AG10803 (cell line): ENCODE measurements around the gene SEC14L5.
A peak's percentile ranks its signal among the peaks of the same experiment; 100 is the strongest.
"Not testable (repeated sequence)": the region's sequence is repeated elsewhere in the genome, so short reads cannot be mapped to it uniquely, and the experiment has no call there.

Source experiments
- DNase-seq: peaks from one replicate; pipeline ENCODE4 v3.0.0; 2010; ENCODE audit warnings: low read depth
- H3K4me3 ChIP-seq: 2 replicates; pipeline ENCODE4 v1.5.1; 2011; ENCODE audit warnings: mild to moderate bottlenecking, low read length, control low read depth
- CTCF ChIP-seq: conservative IDR thresholded peaks from 2 replicates; pipeline ENCODE4 v1.5.1; 2011; ENCODE audit warnings: mild to moderate bottlenecking, low read length, control low read depth, inconsistent platforms

Gene SEC14L5

DNA sequence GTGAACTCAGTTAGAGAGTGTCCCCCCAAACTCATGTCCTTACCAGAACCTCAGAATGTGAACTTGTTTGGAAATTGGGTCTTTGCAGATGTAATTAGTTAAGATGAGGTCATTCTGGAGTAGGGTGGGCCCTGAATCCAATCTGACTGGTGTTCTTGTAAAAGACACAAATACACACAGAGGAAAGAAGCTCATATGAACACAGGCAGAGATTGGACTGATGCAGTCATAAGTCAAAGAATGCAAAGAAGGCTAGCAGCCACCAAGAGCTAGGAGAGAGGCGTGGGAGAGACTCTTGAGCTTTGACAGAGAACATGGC, 77.7 kb downstream of the SEC14L5 start:
- TF ChIP-seq CTCF, result no peak
- DNase-seq, result no peak
- H3K4me3 ChIP-seq, result no peak overlapping the region

DNA sequence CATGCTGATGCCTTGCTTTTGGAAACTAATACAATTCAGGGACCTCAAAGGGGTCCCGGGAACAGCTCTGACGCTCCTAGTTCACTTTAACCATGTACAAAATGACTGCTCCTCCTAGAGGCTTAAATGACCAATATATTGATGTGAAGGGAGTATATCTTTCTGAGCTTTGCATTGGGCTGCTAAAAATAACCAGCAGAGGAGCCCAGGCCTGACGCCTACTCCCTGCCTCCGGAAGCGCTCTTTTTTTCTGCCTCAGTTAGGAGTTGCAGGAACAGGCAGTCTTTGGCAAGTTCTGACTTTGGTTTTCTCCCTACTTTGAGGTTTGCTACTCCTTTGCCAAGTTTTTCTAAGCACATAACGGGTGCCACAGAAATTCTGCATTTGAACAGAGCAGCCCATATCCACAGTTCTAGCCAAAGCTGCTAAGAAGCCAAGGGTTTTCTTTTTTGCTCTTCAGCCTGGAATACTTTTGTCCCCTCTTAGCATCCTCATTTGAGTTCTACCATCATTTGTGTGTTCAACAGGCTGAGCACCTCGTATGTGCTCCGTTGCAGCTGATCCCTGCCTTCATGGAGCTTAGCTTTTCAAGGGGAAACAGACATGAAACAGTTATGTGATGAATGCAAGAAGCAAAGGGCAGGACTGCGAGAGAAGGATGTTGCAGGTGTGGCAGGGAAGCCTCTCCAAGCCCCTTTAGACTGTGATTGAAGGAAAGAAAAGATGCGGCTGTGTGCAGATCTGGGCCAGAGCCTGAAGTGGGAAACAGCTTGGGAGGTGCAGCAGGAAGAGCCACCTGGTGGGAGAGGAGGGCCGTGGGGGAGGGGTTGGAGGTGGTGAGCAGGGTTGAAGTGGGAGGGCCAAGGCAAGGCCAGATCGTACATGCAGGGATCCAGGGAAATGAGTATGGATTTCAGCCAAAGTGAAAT, 78.4 kb downstream of the SEC14L5 start:
- no peak overlapping the region for H3K4me3 ChIP-seq
- no peak for TF ChIP-seq CTCF
- no peak for DNase-seq

GRCh38 chr16:5040451-5040850, 82.3 kb downstream of the SEC14L5 start:
- DNase-seq, result no peak
- no peak overlapping the region for H3K4me3 ChIP-seq
- no peak for TF ChIP-seq CTCF

DNA sequence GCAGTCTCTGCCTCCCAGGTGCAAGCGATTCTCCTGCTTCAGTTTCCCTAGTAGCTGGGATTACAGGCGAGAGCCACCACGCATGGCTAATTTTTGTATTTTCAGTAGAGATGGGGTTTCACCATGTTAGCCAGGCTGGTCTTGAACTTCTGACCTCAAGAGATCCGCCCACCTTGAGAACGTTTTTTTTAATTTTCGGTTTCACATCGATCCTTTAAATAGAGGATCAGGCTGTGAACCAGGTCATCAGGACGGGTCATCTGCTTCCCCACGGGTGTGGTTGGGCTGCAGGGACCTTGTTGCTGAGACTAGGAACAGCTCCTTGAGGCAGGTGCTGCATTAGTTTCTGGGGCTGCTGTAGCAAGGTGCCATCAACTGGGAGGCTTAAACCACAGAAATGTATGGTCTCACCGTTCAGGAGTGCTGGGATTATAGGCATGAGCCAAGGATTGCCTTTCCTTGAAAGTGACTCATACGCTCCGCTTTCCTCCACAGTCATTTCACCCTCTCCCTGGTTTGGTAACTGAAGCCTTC, 83.5 kb downstream of the SEC14L5 start:
- TF ChIP-seq CTCF, result no peak
- no peak overlapping the region for H3K4me3 ChIP-seq
- DNase-seq, result peak; percentile 38

- no peak overlapping the region for H3K4me3 ChIP-seq
- TF ChIP-seq CTCF, result no peak
- DNase-seq, result no peak
Measured at GRCh38 chr16:5042574-5043171, 84.5 kb downstream of the SEC14L5 start.

DNA sequence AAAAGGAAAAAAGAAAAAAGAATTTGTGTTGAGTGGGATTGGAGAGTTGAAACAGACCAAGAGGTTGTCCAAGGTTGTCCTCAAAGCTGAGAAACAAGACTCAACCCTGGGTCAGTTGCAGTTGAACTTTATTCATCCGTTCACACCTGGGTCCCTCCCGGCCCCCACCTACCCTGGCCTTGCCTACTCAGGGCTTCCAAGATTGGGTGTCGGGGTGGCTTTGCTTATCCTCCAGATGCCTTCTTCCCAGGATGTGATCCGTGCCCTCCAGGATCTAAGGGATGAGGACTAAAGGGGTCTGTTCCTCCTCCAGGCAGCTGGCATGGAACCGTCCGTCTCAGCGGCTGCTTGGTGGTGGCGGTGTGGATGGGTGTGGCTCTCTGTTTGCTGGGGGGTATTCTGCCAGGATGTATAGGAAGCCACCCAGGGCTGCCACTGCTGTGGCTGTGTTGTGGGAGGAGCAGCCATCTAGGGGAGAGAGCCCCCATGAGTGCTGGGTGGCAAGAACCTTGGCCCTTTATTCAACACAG, 85.9 kb downstream of the SEC14L5 start:
- no peak for DNase-seq
- no peak for TF ChIP-seq CTCF
- H3K4me3 ChIP-seq, result no peak overlapping the region

GRCh38 chr16:5044581-5044980, 86.5 kb downstream of the SEC14L5 start:
- not testable (repeated sequence) for DNase-seq

More at GRCh38 chr16:5044581-5044980, 86.5 kb downstream of the SEC14L5 start:
- not testable (repeated sequence) for H3K4me3 ChIP-seq
